Kidney (tissue), 14 donors: ENCODE data around the gene FUCA1. TPM values are rescaled to one million over a fixed set of nuclear protein-coding genes. Genes with fewer than 3 reads are reported as not detected.
A peak's percentile ranks its signal among the peaks of the same experiment; 100 is the strongest.
"Not testable (repeated sequence)": the region's sequence is repeated elsewhere in the genome, so short reads cannot be mapped to it uniquely, and the experiment has no call there.

Source experiments
- DNase-seq, 5 donors: peaks; one replicate each; pipeline ENCODE4 v3.0.0-alpha.2; 2013 to 2020
- FAIRE-seq: peaks from 2 replicates; lab custom pipeline; 2012; peaks lifted over from hg19 to GRCh38; lab: Jason Lieb, UNC
- H3K27ac ChIP-seq, 2 donors: one replicate each; pipeline ENCODE4 v1.7.0; 2013; ENCODE audit warnings: low read depth in 2 of 2, low read length in 2 of 2, inconsistent platforms in 1 of 2
- H3K27me3 ChIP-seq: one replicate; pipeline ENCODE4 v1.7.1; 2013; ENCODE audit warnings: low read length, inconsistent platforms; ENCODE audit not compliant: control insufficient read depth, insufficient read depth
- H3K36me3 ChIP-seq, 3 donors: one replicate each; pipeline versions ENCODE4 v1.7.0 to v1.7.1; 2013; ENCODE audit warnings: low read length in 3 of 3, control low read depth in 1 of 3, inconsistent platforms in 1 of 3; ENCODE audit not compliant: insufficient read depth in 3 of 3, control insufficient read depth in 2 of 3
- H3K4me1 ChIP-seq, 3 donors: one replicate each; pipeline versions ENCODE4 v1.7.0 to v1.7.1; 2013; ENCODE audit warnings: low read length in 3 of 3, inconsistent platforms in 1 of 3, low read depth in 1 of 3; ENCODE audit not compliant: control insufficient read depth in 2 of 3, insufficient read depth in 2 of 3
- H3K4me3 ChIP-seq, 3 donors: one replicate each; pipeline versions ENCODE4 v1.7.0 to v1.8.1; 2013; ENCODE audit warnings: low read length in 3 of 3, control low read depth in 1 of 3, inconsistent platforms in 1 of 3
- H3K9ac ChIP-seq, 3 donors: one replicate each; pipeline versions ENCODE4 v1.7.0 to v1.7.1; 2013; ENCODE audit warnings: low read length in 3 of 3, control low read depth in 1 of 3, inconsistent platforms in 1 of 3
- H3K9me3 ChIP-seq, 3 donors: one replicate each; pipeline versions ENCODE4 v1.7.0 to v1.7.1; 2013; ENCODE audit warnings: low read length in 3 of 3, control low read depth in 1 of 3, inconsistent platforms in 1 of 3; ENCODE audit not compliant: control insufficient read depth in 2 of 3, insufficient read depth in 1 of 3
- intact Hi-C: fragments of 100-400 bp; cut with DNase I; formaldehyde crosslinking; loops from one replicate; pipeline ENCODE4 v1.11.1; 2022
- polyA plus RNA-seq: library from polyadenylated mRNA; stranded (reverse); fragments of 350-450 nt; fragmentation: Illumina TruSeq; extraction: RNeasy Lipid Tissue Mini Kit (QIAGEN cat#74804); gene quantifications from one replicate; pipeline ENCODE4 v1.2.3, GENCODE V29; 2014; ENCODE audit warnings: low read depth, low replicate concordance; ENCODE audit not compliant: insufficient read depth
- total RNA-seq: library from RNA; stranded (reverse); fragmentation: NEBNext Ultra II Directional; extraction: Animal tissue kit (Norgen Biotek cat#: 25700); gene quantifications from one replicate; pipeline ENCODE4 v1.2.1, GENCODE V29; 2021
- TF ChIP-seq, protein P1 (sequence below): IDR thresholded peaks from 3 replicates; pipeline ENCODE4 v1.5.1; 2012; ENCODE audit warnings: mild to moderate bottlenecking, moderate library complexity, borderline replicate concordance; ENCODE audit not compliant: insufficient read depth; ENCODE audit errors: extremely low read depth
- donor health status: control.
- donor health status: control.
- donor health status: control.
- donor health status: control.
- donor health status: control.
- donor health status: DM: yes; HTN: yes; CAD: no.
- donor health status: Normal renal cell carcinoma (clear cell type).

The FUCA1 gene
- total and polyA plus RNA-seq, 2 donors from 2014 or later, result 69.2 to 88.3 TPM

DNA sequence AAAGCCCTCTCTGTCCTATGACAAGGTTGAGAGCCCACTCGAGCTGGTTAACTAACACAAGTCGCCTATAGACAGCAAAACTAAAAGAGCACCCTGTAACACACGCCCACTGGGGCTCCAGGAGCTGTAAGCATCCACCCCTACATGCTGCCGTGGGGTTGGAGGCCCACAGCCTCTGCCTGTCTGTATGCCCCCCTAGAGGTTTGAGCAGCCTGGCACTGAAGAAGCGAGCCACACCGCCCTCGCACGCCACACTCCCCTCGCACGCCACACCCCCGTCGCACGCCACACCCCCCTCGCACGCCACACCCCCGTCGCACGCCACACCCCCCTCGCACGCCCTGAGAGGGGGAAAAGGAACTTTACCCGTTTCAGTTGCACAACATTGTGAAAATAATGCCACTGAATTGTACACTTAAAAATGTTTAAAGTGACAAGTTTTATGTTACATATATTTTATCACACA lies 29.7 kb downstream of the FUCA1 start:
- no peaks in the 10 kb centered on the region for H3K4me1 ChIP-seq
- no peaks in the 10 kb centered on the region for H3K27me3 ChIP-seq
- no peaks in the 10 kb centered on the region for H3K36me3 ChIP-seq
- no peaks in the 10 kb centered on the region for H3K9me3 ChIP-seq
- no peak overlapping the region for H3K27ac ChIP-seq
- DNase-seq, result peak; percentile 55 to 84 (median 67)
- FAIRE-seq, result no peak
- intact Hi-C loops, result no loop called here
- no peak overlapping the region for H3K9ac ChIP-seq
- TF ChIP-seq, protein P1, sequence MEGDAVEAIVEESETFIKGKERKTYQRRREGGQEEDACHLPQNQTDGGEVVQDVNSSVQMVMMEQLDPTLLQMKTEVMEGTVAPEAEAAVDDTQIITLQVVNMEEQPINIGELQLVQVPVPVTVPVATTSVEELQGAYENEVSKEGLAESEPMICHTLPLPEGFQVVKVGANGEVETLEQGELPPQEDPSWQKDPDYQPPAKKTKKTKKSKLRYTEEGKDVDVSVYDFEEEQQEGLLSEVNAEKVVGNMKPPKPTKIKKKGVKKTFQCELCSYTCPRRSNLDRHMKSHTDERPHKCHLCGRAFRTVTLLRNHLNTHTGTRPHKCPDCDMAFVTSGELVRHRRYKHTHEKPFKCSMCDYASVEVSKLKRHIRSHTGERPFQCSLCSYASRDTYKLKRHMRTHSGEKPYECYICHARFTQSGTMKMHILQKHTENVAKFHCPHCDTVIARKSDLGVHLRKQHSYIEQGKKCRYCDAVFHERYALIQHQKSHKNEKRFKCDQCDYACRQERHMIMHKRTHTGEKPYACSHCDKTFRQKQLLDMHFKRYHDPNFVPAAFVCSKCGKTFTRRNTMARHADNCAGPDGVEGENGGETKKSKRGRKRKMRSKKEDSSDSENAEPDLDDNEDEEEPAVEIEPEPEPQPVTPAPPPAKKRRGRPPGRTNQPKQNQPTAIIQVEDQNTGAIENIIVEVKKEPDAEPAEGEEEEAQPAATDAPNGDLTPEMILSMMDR, result no peak
- H3K4me3 ChIP-seq, result peak overlapping the region; percentile 53 to 60 (median 60)

DNA sequence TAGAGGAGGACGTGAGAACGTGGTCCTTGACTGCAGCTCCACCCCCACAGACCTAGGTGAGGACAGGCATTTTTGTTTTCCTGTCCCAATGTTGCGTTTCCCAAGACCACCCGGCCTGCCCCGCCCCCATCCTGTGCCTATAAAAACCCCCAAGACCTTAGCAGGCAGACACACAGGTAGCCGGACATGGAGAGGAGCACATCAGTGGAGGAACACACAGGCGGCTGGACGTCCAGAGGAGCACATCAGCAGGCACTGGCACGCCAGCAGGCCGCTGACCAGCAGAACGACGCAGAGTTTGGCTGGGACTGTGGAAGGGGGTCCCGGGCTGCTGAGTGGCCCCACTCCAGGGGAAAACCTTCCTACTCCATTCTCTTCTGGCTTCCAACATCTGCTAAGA lies 30.2 kb downstream of the FUCA1 start:
- Histone ChIP-seq H3K36me3 (no peaks in the 10 kb centered on the region), H3K27ac (no peak overlapping the region), H3K4me3 (peak overlapping the region; percentile 53 to 60 (median 60)), H3K9me3 (no peaks in the 10 kb centered on the region), H3K9ac (no peak overlapping the region), H3K4me1 (no peaks in the 10 kb centered on the region), H3K27me3 (no peaks in the 10 kb centered on the region)
- DNase-seq, result peak in 3 of 5 donors; percentile 7 to 73 (median 46)
- intact Hi-C loops, result no loop called here
- TF ChIP-seq, protein P1, result no peak
- FAIRE-seq, result no peak

DNA sequence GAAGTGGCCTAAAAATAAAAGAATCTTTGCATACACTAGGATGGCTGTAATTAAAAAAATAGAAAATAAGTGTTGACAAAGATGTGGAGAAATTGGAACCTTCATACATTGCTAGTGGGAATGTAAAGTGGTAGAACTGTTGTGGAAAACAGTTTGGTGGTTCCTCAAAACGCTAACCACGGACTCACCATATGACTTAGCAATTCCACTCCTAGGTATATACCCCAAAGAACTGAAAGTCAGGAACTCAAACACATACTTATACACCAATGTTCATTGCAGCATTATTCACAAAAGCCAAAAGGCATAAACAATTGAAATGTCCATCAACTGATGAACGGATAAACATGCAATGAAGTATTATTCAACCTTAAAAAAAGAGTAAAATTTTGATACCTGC lies 32.1 kb downstream of the FUCA1 start:
- FAIRE-seq (no peak), DNase-seq (no peak)
- TF ChIP-seq, protein P1, result no peak
- H3K9ac ChIP-seq, result no peak overlapping the region
- intact Hi-C loops, result no loop called here
- H3K36me3 ChIP-seq, result no peaks in the 10 kb centered on the region
- no peak overlapping the region for H3K4me3 ChIP-seq
- H3K27ac ChIP-seq, result no peak overlapping the region
- H3K27me3 ChIP-seq, result no peaks in the 10 kb centered on the region
- no peaks in the 10 kb centered on the region for H3K9me3 ChIP-seq
- H3K4me1 ChIP-seq, result no peaks in the 10 kb centered on the region

DNA sequence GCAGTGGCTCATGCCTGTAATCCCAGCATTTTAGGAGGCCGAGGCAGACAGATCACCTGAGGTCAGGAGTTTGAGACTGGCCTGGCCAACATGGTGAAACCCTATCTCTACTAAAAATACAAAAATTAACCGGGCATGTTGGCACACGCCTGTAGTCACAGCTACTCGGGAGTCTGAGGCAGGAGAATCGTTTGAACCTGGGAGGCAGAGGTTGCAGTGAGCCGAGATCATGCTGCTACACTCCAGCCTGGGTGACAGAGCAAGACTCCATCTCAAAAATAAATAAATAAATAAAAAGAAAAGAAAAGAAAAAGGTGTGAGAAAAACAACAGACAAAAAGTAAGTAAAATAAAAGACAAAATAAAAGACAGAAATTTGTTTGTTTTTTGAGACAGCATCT lies 33.9 kb downstream of the FUCA1 start:
- H3K4me3 ChIP-seq, H3K4me1 ChIP-seq, H3K27ac ChIP-seq, H3K9ac ChIP-seq, intact Hi-C loops, H3K9me3 ChIP-seq, DNase-seq, H3K36me3 ChIP-seq, H3K27me3 ChIP-seq, FAIRE-seq: not testable (repeated sequence)
